RWPE1 (cell line): ENCODE measurements around the gene SNCB.

ENCODE experiments used
- CTCF ChIA-PET: fragments of 350-600 bp; sonication (Branson Sonifier 250); formaldehyde crosslinking; extraction: SDS; loops from one replicate; lab custom pipeline; 2021; lab: Yijun Ruan, JAX
- POLR2A ChIA-PET: fragments of 400-600 bp; formaldehyde crosslinking; extraction: SDS; loops from one replicate; lab custom pipeline; 2020; ENCODE audit warnings: antibody characterized with exemption; ENCODE audit not compliant: low non-redundant PET; lab: Yijun Ruan, JAX
- DNase-seq: peaks from one replicate; pipeline ENCODE4 v3.0.0; 2012; ENCODE audit warnings: low spot score
- H3K27ac ChIP-seq: fragments of 450-650 bp; 2 replicates; pipeline ENCODE4 v1.5.1; 2017
- TF ChIP-seq, protein P1 (sequence below): fragments of 450-650 bp; conservative IDR thresholded peaks from 2 replicates; pipeline ENCODE4 v1.5.1; 2017; ENCODE audit warnings: low read depth, mild to moderate bottlenecking

Gene SNCB

DNA sequence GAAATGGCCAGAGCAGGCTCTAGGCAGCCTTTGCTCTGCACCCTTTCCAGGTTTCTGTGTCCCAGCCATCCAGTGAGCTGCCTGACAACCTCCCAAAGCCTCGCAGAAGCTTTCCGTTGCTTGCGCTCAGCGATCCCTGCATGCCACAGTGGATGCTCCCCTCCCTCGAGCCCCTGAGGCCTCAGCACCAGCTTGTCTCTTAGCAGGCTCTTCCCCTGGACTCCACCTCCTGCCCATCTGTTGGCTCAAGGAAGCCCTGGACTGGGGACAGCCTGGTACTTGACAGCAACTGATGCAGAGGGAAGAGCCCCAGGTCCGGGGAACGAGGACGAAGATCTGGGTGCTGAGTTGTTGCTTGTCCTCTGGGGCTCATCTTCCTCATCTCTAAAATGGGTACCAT is 40.1 kb upstream of the SNCB start:
- DNase-seq = no peak
- CTCF ChIA-PET = interaction anchor here (2.2 kb wide), 1 partner anchor 10 kb away, joined by 18 read pairs; no protein-coding TSS in a partner anchor
- H3K27ac ChIP-seq = no peak overlapping the region
- POLR2A ChIA-PET = no interaction called here
- TF ChIP-seq, protein P1, sequence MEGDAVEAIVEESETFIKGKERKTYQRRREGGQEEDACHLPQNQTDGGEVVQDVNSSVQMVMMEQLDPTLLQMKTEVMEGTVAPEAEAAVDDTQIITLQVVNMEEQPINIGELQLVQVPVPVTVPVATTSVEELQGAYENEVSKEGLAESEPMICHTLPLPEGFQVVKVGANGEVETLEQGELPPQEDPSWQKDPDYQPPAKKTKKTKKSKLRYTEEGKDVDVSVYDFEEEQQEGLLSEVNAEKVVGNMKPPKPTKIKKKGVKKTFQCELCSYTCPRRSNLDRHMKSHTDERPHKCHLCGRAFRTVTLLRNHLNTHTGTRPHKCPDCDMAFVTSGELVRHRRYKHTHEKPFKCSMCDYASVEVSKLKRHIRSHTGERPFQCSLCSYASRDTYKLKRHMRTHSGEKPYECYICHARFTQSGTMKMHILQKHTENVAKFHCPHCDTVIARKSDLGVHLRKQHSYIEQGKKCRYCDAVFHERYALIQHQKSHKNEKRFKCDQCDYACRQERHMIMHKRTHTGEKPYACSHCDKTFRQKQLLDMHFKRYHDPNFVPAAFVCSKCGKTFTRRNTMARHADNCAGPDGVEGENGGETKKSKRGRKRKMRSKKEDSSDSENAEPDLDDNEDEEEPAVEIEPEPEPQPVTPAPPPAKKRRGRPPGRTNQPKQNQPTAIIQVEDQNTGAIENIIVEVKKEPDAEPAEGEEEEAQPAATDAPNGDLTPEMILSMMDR = no peak

DNA sequence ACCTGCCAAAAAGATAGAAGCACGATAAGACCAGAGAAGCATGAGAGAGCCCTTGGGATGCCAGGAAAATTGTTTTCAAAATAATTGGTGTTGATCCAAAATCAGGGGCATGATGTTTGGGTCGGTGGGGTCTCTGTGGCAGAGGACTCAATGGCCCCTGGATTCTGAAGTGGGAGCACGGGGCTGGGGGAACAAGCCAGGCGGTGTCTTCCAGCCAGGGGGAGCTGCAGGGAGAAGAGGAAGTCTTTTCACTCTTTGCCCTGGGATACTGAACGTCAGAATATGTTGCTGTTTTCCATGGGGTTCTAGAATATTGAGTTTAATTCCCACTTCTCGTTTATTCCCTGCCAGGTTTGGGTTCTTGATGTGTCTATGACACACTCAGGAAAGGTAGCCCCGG is 37.3 kb upstream of the SNCB start:
- no peak overlapping the region for H3K27ac ChIP-seq
- ChIA-PET CTCF (interaction anchor here (0.7 to 1.4 kb wide), 3 partner anchors 8 to 444 kb away, joined by 3 to 4 read pairs (median 4); no protein-coding TSS in a partner anchor), POLR2A (no interaction called here)
- TF ChIP-seq, protein P1 = no peak
- DNase-seq = no peak

DNA sequence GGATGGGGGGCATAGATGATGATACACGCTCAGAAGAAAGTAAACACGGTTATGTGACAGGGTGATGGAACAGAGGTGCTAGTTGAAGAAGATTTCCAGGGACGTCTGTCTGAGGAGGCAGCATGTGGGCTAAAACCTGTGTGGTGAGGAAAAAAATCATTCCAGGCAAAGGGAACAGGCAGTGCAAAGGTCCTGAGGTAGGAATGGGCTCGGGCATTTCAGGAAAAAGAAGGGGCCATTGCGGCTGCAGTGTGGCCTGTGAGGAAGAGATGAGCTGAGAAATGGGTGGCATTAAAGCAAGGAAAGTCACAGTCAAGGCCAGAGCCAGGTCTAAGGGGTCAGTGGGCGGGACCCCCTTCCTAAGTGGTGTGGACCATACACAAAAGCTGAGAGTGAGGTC is 35.2 kb upstream of the SNCB start:
- ChIA-PET POLR2A (no interaction called here), CTCF (interaction anchor here (0.6 to 1.1 kb wide), 2 partner anchors 20 to 272 kb away, joined by 3 to 5 read pairs; no protein-coding TSS in a partner anchor)
- TF ChIP-seq, protein P1 = no peak
- no peak overlapping the region for H3K27ac ChIP-seq
- DNase-seq = no peak

DNA sequence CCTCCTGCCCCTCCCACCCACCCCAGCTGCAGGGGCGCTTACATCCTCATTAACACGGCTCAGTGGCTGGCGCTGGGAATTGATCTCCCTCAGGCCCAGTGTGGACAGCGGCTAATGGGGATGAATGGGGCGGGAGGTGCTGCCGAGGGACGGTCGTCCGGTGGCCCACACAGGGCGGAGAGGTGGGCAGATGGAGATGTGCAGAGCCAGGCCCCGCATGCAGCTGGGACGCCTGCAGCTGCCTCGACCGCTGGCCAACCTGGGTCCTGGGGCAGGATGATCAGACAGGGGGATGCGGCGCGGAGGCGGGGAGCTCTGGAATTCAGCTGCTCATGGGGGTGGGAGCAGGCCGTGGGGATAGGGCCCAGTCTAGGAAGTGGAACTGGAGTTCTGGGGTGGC is 34.6 kb upstream of the SNCB start:
- TF ChIP-seq, protein P1 = no peak
- ChIA-PET POLR2A (no interaction called here), CTCF (interaction anchor here (0.6 to 1.1 kb wide), 3 partner anchors 21 to 273 kb away, joined by 3 to 5 read pairs (median 3); no protein-coding TSS in a partner anchor)
- DNase-seq = no peak
- no peak overlapping the region for H3K27ac ChIP-seq

DNA sequence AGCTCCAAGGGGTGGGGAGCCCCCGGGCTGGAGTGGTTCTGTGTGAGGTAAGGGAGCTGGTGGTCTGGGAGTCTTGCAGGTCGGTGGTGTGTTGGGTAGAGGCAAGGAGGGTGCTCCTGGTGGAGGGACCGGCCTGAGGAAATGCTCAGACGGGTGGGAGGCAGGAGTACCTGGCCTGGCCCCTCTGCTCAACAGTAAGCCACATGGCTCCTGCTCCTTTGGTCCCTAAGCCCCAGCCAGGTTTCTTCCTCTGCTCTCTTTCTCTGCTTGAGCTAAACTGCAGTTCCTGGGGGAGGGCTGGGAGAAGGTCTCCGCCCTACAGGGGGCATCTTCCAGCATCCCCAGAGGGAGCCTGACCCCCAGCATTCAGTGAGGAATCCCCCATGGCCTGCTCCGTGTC is 34.1 kb upstream of the SNCB start:
- CTCF ChIA-PET = interaction anchor here (0.6 to 1.1 kb wide), 2 partner anchors 21 to 49 kb away, joined by 3 to 5 read pairs; no protein-coding TSS in a partner anchor
- H3K27ac ChIP-seq = no peak overlapping the region
- TF ChIP-seq, protein P1 = no peak
- POLR2A ChIA-PET = no interaction called here
- DNase-seq = no peak

DNA sequence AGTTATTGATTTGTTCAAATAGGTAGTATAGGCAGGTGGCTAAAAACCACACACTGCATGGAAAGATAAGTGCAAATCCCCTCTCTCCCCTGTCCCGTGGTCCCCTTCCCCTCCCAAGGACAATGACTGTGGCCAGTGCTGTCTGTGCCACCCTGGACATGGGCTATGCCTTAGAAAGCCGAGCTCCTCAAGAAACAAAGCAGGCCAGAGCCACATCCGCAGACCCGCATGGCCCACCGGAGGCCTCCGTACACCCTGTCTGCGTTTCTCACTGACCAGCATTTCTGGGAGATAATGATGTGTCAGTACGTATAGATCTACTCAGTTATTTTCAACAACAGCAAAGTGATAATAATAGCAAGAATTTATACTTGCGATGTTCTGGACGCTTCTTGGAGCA is 33.2 kb upstream of the SNCB start:
- TF ChIP-seq, protein P1 = no peak
- CTCF ChIA-PET = interaction anchor here (0.9 kb wide), 1 partner anchor 449 kb away, joined by 3 read pairs; no protein-coding TSS in a partner anchor
- DNase-seq = no peak
- no peak overlapping the region for H3K27ac ChIP-seq
- POLR2A ChIA-PET = no interaction called here
